LHCN-M2 (cell line): Measurements from ENCODE around the gene OR10J4. TPM values are rescaled to one million over a fixed set of nuclear protein-coding genes. Genes with fewer than 3 reads are reported as not detected.
"Not testable (repeated sequence)": the region's sequence is repeated elsewhere in the genome, so short reads cannot be mapped to it uniquely, and the experiment has no call there.

Source experiments
- DNase-seq: peaks from one replicate; pipeline ENCODE4 v3.0.0-alpha.2; 2012; ENCODE audit warnings: low read depth
- polyA plus RNA-seq: library from polyadenylated mRNA; unstranded; fragments of >200 nt; gene quantifications from one replicate; pipeline ENCODE4 v1.2.1, GENCODE V29; 2012; ENCODE audit warnings: missing spikeins
- total RNA-seq: library from RNA; depleted of rRNA; stranded (reverse); fragments of >200 nt; gene quantifications from 2 replicates; pipeline ENCODE4 v1.2.3, GENCODE V29; 2014; rRNA removed

The OR10J4 gene
- not detected in 2 replicates for total RNA-seq
- not detected for polyA plus RNA-seq

GRCh38 chr1:159431904-159432303, at the start of gene OR10J4:
Gene OR10J4, plus strand, starts transcription at chr1:159432204.
- DNase-seq: no peak

- no peak for DNase-seq
These were observed 25.2 kb upstream of the OR10J4 start for GRCh38 chr1:159406821-159407220.

- no peak for DNase-seq
These were observed 23.1 kb upstream of the OR10J4 start for GRCh38 chr1:159408862-159409400.

GRCh38 chr1:159421821-159422220, 10.2 kb upstream of the OR10J4 start:
- no peak for DNase-seq

GRCh38 chr1:159428536-159428935, 3.5 kb upstream of the OR10J4 start:
- peak; percentile 28 for DNase-seq

- DNase-seq: peak; percentile 96
These were observed 2.7 kb upstream of the OR10J4 start for GRCh38 chr1:159429074-159429861.

GRCh38 chr1:159430985-159431384, 1.0 kb upstream of the OR10J4 start:
- DNase-seq: no peak

- DNase-seq: no peak
These were observed 4.5 kb downstream of the OR10J4 start for GRCh38 chr1:159436469-159436868.

- no peak for DNase-seq
These were observed 7.4 kb downstream of the OR10J4 start, which contains the start of gene OR10J1 for GRCh38 chr1:159439422-159439821. Gene OR10J1, plus strand, starts transcription at chr1:159439722. Its CDS starts 70 bp downstream, at chr1:159439792.

GRCh38 chr1:159441360-159441759, 9.4 kb downstream of the OR10J4 start:
- no peak for DNase-seq

GRCh38 chr1:159442428-159442827, 10.4 kb downstream of the OR10J4 start:
- DNase-seq: no peak

- no peak for DNase-seq
These were observed 11.2 kb downstream of the OR10J4 start for GRCh38 chr1:159443066-159443750.

GRCh38 chr1:159444511-159444910, 12.5 kb downstream of the OR10J4 start:
- no peak for DNase-seq

- no peak for DNase-seq
These were observed 16.2 kb downstream of the OR10J4 start for GRCh38 chr1:159448181-159448580.

- not testable (repeated sequence) for DNase-seq
These were observed 17.6 kb downstream of the OR10J4 start for GRCh38 chr1:159449605-159450004.

GRCh38 chr1:159459551-159459950, 27.5 kb downstream of the OR10J4 start:
- DNase-seq: no peak

GRCh38 chr1:159465191-159465603, 33.2 kb downstream of the OR10J4 start:
- no peak for DNase-seq

- DNase-seq: peak; percentile 43
These were observed 36.3 kb downstream of the OR10J4 start for GRCh38 chr1:159468321-159468720.

- DNase-seq: peak; percentile 57
These were observed 38.0 kb downstream of the OR10J4 start for GRCh38 chr1:159469921-159470533.

- peak; percentile 61 for DNase-seq
These were observed 41.3 kb downstream of the OR10J4 start for GRCh38 chr1:159473335-159473734.

- DNase-seq: no peak
These were observed 42.9 kb downstream of the OR10J4 start for GRCh38 chr1:159474926-159475325.
